K562 (cell line): ENCODE data around the gene CHRM4. TPM values are rescaled to one million over a fixed set of nuclear protein-coding genes. Genes with fewer than 3 reads are reported as not detected.

Experiments
- ATF2 ChIP-seq: sonication (generic); formaldehyde crosslinking; IDR thresholded peaks from 2 replicates; pipeline ENCODE4 v1.8.1; 2022; ENCODE audit warnings: missing genetic modification reagents
- BCL6 ChIP-seq: fragments of 250-450 bp; sonication (Bioruptor Pico); IDR thresholded peaks from 2 replicates; pipeline ENCODE4 v1.4.0; 2020
- CTCF ChIP-seq, 3 experiments: IDR thresholded peaks in 2 of 3; conservative IDR thresholded peaks in 1 of 3; 2 replicates each; pipeline ENCODE4 v1.5.1; 2011 to 2012; ENCODE audit warnings: low read length in 3 of 3, mild to moderate bottlenecking in 3 of 3, control low read depth in 2 of 3, improper control_type of control experiment in 1 of 3, inconsistent platforms in 1 of 3, low read depth in 1 of 3, mixed read lengths in 1 of 3, moderate library complexity in 1 of 3; ENCODE audit not compliant: insufficient read depth in 2 of 3
- ETV5 ChIP-seq: sonication (generic); formaldehyde crosslinking; IDR thresholded peaks from 2 replicates; pipeline ENCODE4 v1.4.0; 2020; ENCODE audit warnings: low read depth, mild to moderate bottlenecking, missing genetic modification reagents
- FOSL1 ChIP-seq: fragments of 200-800 bp; sonication (Bioruptor generic); conservative IDR thresholded peaks from 2 replicates; pipeline ENCODE4 v1.6.1; 2016; ENCODE audit warnings: missing genetic modification characterization, missing compliant biosample characterization
- GABPB1 ChIP-seq: sonication (generic); formaldehyde crosslinking; IDR thresholded peaks from 2 replicates; pipeline ENCODE4 v1.8.0; 2022; ENCODE audit warnings: mild to moderate bottlenecking, missing genetic modification reagents
- MEF2A ChIP-seq: IDR thresholded peaks from 2 replicates; pipeline ENCODE4 v1.6.1; 2011; ENCODE audit warnings: low read depth, mild to moderate bottlenecking, low read length, moderate library complexity; ENCODE audit not compliant: control insufficient read depth
- MYC ChIP-seq, 2 experiments: fragments of 250-450 bp in 1 of 2; sonication (Bioruptor Pico) in 1 of 2; IDR thresholded peaks; 2 replicates each; pipeline versions ENCODE4 v1.5.1 to v1.6.1; 2012 to 2021; ENCODE audit warnings: low read depth in 2 of 2, borderline replicate concordance in 1 of 2, improper control_type of control experiment in 1 of 2, low read length in 1 of 2, mild to moderate bottlenecking in 1 of 2, moderate library complexity in 1 of 2
- NRF1 ChIP-seq, 2 experiments: fragments of 450-650 bp; IDR thresholded peaks in 1 of 2; conservative IDR thresholded peaks in 1 of 2; 2 replicates each; pipeline ENCODE4 v1.6.1; 2014; ENCODE audit warnings: mild to moderate bottlenecking in 2 of 2
- PURB ChIP-seq: sonication (generic); formaldehyde crosslinking; IDR thresholded peaks from 2 replicates; pipeline ENCODE4 v1.9.0; 2021; ENCODE audit warnings: low read depth, mild to moderate bottlenecking, missing genetic modification reagents
- RBM22 ChIP-seq: fragments of 200-400 bp; formaldehyde crosslinking; IDR thresholded peaks from 2 replicates; pipeline ENCODE4 v1.6.1; 2018; ENCODE audit warnings: low read length, low read depth; ENCODE audit not compliant: poor library complexity, severe bottlenecking
- SIN3A ChIP-seq, 2 experiments: fragments of 150-350 bp in 1 of 2; IDR thresholded peaks; 2 replicates each; pipeline ENCODE4 v1.6.1; 2011 to 2016; ENCODE audit warnings: borderline replicate concordance in 2 of 2, low read depth in 2 of 2, low read length in 2 of 2, mild to moderate bottlenecking in 2 of 2, moderate library complexity in 2 of 2; ENCODE audit not compliant: control insufficient read depth in 1 of 2
- XRCC5 ChIP-seq: fragments of 200-400 bp; formaldehyde crosslinking; IDR thresholded peaks from 2 replicates; pipeline ENCODE4 v1.6.1; 2017; ENCODE audit warnings: low read depth, mild to moderate bottlenecking, low read length
- ZC3H8 ChIP-seq: fragments of 450-650 bp; IDR thresholded peaks from 2 replicates; pipeline ENCODE4 v1.6.1; 2017
- ZFP30 ChIP-seq: fragments of 250-450 bp; sonication (Bioruptor Pico); IDR thresholded peaks from 2 replicates; pipeline ENCODE4 v1.8.0; 2022; ENCODE audit warnings: moderate library complexity, mild to moderate bottlenecking, inconsistent platforms, borderline replicate concordance
- ZKSCAN3 ChIP-seq: fragments of 250-450 bp; sonication (Bioruptor Pico); IDR thresholded peaks from 2 replicates; pipeline ENCODE4 v1.4.0; 2020
- polyA plus RNA-seq, 8 experiments: library from polyadenylated mRNA; depleted of rRNA in 4 of 8; stranded (reverse) in 5 of 8; unstranded in 3 of 8; fragments of >200 nt; fragmentation: Nextera tagmentation in 2 of 8; fragmentation: Illumina TruSeq in 1 of 8; extraction: Ambion mirVana in 2 of 8; extraction: Trizol in 1 of 8; gene quantifications; 2 replicates each; pipeline versions ENCODE4 v1.2.1 to v1.2.3, GENCODE V29; 2011 to 2014; ENCODE audit warnings: inconsistent platforms in 1 of 8, missing spikeins in 1 of 8
- total RNA-seq, 7 experiments: library from RNA; depleted of rRNA in 6 of 7; stranded (reverse); fragments of >200 nt in 6 of 7; fragmentation: Illumina TruSeq in 2 of 7; extraction: Trizol in 2 of 7; gene quantifications; 2 replicates each; pipeline versions ENCODE4 v1.2.1 to v1.2.3, GENCODE V29; 2011 to 2021; ENCODE audit warnings: low replicate concordance in 1 of 7
- TF ChIP-seq, protein P1 (sequence below): sonication (generic); formaldehyde crosslinking; IDR thresholded peaks from 2 replicates; pipeline ENCODE4 v1.4.0; 2020; ENCODE audit warnings: mild to moderate bottlenecking, missing genetic modification reagents
- TF ChIP-seq, protein P2 (sequence below), 2 experiments: fragments of 450-650 bp; conservative IDR thresholded peaks; 2 replicates each; pipeline ENCODE4 v1.6.1; 2017; ENCODE audit warnings: mild to moderate bottlenecking in 2 of 2, moderate library complexity in 2 of 2

The CHRM4 gene
- total and polyA plus RNA-seq, 9 of the 15 experiments (the other 6 are each of a cell fraction or from before 2014, with no cell fraction given) = 0.22 to 1.3 (median 0.40) TPM; not detected in 2

DNA sequence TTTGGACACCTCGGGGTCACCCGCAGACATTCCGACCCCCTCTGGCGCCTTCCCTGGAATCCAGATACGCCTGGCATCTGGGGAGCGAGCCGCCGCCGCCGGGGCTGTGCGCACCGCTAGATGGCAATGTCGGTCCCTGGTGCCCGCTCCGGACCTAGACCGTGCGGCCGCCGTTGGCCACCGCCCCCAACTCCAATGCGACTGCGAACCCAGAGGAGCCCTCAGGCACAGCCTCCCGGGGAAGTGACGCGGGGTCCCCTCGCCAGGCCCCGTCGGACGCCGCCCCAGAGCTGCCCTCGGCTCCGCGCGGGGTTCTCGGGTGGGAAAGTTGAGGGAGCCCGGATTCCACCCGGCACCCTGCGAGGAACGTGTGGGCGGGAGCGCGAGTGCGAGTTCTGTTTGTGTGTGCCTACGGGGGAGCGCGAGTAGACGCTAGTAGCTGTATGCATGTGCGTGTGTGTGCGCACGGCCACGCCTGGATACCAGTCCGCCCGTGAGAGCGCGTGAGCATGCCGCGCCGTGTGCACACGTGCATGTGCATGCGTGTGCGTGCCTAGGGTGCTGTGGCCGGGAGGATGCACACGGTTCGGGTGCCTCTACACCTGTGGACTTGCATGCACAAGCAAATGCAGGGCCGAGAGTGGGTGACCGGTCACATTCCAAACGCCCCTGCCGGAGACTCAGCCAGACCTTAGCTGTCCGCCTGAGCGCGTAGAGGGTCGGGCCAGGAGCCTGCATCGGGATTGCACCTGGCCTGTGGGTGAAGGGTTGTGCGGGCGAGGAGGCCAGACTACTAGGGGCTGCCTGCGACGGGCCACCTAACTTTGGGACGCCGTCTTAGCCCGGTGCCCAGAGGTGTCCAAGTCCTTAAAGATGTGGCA is 1.9 kb downstream of the CHRM4 start (continued):
- TF ChIP-seq CTCF (IDR thresholded peaks at IDR 0.05 in 2 of 3, conservative IDR thresholded peaks at IDR 0.05 in 1 of 3; ENCODE audit: insufficient read depth in 2 of 3, low read depth in 1 of 3, low read length in 3 of 3) (peak; percentile 78 to 90 (median 86)), GABPB1 (CRISPR knock-in tag) (peak; percentile 68; the same call in 1 of the 2 replicates), NRF1 (conservative IDR thresholded peaks at IDR 0.05 in 1 of 2, IDR thresholded peaks at IDR 0.05 in 1 of 2) (peak in 1 of 2 experiments; percentile 38; a peak in 2 of 4 replicates), XRCC5 (0 out of 2 replicates have a peak, but pooled peaks have one; percentile 70), SIN3A (IDR thresholded peaks at IDR 0.05; ENCODE audit: borderline replicate concordance in 2 of 2, control insufficient read depth in 1 of 2, low read depth in 2 of 2, low read length in 2 of 2) (0 out of 4 replicates have a peak, but pooled peaks of 1 of the 2 experiments have one; percentile 25), ZKSCAN3 (CRISPR knock-in tag) (no peak), FOSL1 (tag) (no peak), ATF2 (CRISPR knock-in tag) (no peak), ZFP30 (CRISPR knock-in tag) (no peak), PURB (CRISPR knock-in tag) (no peak), MYC (IDR thresholded peaks at IDR 0.05; ENCODE audit: low read depth, low read length) (no peak), MYC (CRISPR knock-in tag; IDR thresholded peaks at IDR 0.05; ENCODE audit: borderline replicate concordance, low read depth) (no peak), MEF2A (no peak), RBM22 (peak; percentile 49), ZC3H8 (no peak), ETV5 (CRISPR knock-in tag) (peak; percentile 64; the same call in 1 of the 2 replicates), BCL6 (CRISPR knock-in tag) (no peak)
- TF ChIP-seq, protein P1, sequence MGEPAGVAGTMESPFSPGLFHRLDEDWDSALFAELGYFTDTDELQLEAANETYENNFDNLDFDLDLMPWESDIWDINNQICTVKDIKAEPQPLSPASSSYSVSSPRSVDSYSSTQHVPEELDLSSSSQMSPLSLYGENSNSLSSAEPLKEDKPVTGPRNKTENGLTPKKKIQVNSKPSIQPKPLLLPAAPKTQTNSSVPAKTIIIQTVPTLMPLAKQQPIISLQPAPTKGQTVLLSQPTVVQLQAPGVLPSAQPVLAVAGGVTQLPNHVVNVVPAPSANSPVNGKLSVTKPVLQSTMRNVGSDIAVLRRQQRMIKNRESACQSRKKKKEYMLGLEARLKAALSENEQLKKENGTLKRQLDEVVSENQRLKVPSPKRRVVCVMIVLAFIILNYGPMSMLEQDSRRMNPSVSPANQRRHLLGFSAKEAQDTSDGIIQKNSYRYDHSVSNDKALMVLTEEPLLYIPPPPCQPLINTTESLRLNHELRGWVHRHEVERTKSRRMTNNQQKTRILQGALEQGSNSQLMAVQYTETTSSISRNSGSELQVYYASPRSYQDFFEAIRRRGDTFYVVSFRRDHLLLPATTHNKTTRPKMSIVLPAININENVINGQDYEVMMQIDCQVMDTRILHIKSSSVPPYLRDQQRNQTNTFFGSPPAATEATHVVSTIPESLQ (CRISPR knock-in tag) = 0 out of 2 replicates have a peak, but pooled peaks have one; percentile 62
- TF ChIP-seq, protein P2, sequence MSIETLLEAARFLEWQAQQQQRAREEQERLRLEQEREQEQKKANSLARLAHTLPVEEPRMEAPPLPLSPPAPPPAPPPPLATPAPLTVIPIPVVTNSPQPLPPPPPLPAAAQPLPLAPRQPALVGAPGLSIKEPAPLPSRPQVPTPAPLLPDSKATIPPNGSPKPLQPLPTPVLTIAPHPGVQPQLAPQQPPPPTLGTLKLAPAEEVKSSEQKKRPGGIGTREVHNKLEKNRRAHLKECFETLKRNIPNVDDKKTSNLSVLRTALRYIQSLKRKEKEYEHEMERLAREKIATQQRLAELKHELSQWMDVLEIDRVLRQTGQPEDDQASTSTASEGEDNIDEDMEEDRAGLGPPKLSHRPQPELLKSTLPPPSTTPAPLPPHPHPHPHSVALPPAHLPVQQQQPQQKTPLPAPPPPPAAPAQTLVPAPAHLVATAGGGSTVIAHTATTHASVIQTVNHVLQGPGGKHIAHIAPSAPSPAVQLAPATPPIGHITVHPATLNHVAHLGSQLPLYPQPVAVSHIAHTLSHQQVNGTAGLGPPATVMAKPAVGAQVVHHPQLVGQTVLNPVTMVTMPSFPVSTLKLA (conservative IDR thresholded peaks at IDR 0.05) = peak; percentile 25 to 69; a peak in 1 of 4 replicates
